T1000 (cell line): ENCODE data around the gene VRTN.

Experiments
- DNase-seq: peaks from one replicate; lab custom pipeline; 2025; ENCODE audit warnings: mixed read lengths; lab: John Stamatoyannopoulos, UW

Gene VRTN

GRCh38 chr14:74395094-74395493 lies 46.8 kb downstream of the VRTN start:
- no peak for DNase-seq

GRCh38 chr14:74400031-74400685 lies 51.9 kb downstream of the VRTN start:
- DNase-seq = no peak

GRCh38 chr14:74400919-74401503 lies 52.7 kb downstream of the VRTN start:
- DNase-seq = no peak

- DNase-seq = no peak
These were observed 53.4 kb downstream of the VRTN start for GRCh38 chr14:74401504-74402241.

- no peak for DNase-seq
These were observed 54.4 kb downstream of the VRTN start for GRCh38 chr14:74402401-74403251.

DNA sequence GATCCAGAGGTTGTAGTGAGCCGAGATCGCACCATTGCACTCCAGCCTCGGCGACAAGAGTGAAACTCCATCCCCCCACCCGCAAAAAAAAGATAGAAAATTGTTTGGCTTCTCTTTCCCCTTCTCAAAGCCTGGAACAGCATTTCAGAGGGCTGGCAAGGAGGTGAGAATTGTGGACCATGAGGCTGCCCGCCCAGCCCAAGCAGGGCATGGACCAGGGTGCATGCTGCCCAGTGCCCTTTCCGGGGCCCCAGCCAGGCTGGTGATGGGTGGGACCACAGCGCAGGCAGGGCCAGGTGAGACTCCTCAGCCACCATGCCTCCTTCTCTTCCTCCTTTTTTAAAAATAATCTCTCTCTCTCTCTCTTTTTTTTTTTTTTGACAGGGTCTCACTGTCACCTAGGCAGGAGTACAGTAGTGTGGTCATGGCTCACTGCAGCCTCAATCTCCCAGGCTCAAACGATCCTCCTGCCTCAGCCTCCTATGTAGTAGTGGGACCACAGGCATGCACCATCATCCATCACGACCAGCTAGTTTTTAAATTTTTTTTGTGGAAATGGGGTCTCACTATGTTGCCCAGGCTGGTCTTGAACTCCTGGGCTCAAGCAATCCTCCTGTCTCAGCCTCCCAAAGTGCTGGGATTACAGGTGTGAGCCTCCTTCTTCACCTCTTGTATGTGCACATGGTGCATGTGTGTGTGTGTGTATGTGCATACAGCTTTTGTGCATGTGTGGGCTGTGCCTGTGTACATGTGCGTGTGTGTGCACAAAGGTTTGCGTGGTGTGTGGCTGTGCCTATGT lies 55.5 kb downstream of the VRTN start:
- DNase-seq = no peak

GRCh38 chr14:74404435-74404834 lies 56.2 kb downstream of the VRTN start:
- DNase-seq = no peak

DNA sequence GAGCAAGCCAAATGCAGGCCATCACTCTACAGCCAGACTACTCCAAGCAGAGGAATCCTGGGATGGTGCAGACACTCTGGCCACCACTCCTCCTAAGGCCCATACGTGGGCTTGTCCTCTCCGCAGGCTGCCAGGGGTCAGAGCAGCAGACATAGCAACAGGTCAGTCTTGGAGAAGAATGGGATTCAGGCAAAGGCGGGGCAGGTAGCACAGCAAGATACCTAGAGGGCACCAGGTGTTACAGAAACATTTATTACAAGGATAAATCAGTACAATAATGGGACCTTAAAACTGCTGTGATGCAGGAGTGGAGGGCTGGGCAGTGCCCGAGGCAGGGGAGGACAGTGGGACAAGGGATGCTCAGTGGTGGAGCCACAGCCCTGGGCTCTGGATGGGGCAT lies 57.4 kb downstream of the VRTN start:
- DNase-seq = no peak

GRCh38 chr14:74407021-74407800 lies 58.9 kb downstream of the VRTN start:
- DNase-seq = no peak

DNA sequence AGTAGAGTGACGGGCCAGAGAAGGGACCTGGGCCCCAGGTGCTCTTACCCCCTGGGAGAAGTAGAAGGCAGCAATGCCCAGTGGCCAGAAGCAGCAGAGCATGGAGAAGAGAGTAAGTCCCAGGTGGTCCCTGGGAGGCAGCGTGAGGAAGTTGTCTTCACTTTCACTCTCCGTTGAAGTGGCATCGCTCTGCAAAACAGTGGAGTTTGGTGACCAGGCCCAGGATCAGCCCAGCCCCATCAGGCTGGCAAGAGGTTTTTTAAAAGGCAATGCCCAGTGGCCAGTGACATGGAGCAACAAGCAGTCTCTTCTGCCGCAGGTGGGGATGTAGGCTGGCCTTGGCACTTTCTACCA lies 59.5 kb downstream of the VRTN start:
- DNase-seq = no peak

DNA sequence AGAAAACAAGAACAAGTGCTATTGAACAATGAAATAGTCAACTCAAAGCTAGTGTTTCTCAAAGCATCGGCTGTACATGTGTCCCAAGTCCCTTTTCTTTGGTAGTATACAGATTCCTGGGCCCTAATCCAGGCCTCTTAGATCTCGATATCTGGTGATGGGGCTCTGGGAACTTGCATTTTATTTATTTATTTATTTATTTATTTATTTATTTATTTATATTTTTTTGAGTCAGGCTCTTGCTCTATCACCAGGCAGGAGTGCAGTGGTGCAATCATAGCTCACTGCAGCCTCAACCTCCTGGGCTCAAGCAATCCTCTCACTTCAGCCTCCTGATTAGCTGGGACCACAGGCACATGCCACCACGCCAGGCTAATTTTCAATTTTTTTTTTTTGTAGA lies 60.6 kb downstream of the VRTN start:
- DNase-seq = no peak

DNA sequence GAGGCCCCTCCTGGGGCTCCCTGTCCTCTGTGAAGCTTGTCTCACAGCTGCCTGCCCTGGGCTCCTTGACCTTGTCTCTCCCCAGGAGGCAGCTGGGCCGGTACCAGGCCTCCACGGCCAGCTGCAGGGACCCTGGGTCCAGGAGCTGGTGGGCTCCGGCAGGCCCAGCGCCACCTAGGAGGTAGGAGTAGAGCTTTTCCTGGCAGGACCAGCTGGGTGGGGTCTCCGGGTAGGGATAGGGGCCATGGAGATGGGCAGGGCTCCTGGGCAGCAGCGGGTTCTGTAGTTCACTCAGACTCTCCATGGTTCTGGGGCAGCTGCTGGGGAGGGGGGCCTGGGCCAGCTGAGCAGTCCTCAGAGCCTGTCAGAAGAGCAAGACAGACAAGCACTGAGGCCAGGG lies 61.2 kb downstream of the VRTN start:
- DNase-seq = no peak
